ENCODE results near the gene OR5I1. TPM values are rescaled to one million over a fixed set of nuclear protein-coding genes. Genes with fewer than 3 reads are reported as not detected.

Gene OR5I1
- total and polyA plus RNA-seq, 2 of the 4 experiments (the other 2 are of a cell fraction), result not detected

GRCh38 chr11:55914482-55914881 lies 21.7 kb downstream of the OR5I1 start, which contains the start of gene OR5W2:
OR5W2 (minus strand) TSS chr11:55914582; CDS start chr11:55914582, 0 bp downstream.
- Histone ChIP-seq H3K23ac (ENCODE audit: low read depth, low read length) (no peak within 1 kb of the TSS), H2BK20ac (ENCODE audit: low read depth, low read length) (no peak within 1 kb of the TSS), H2AK5ac (ENCODE audit: low read depth, low read length) (no peak within 1 kb of the TSS), H2BK5ac (ENCODE audit: low read depth, low read length, poor library complexity, severe bottlenecking) (no peak within 1 kb of the TSS), H4K91ac (ENCODE audit: insufficient read depth, low read depth, low read length) (no peak within 1 kb of the TSS), H3K27ac (ENCODE audit: insufficient read depth, low read length) (no peak within 1 kb of the TSS), H3K9ac (ENCODE audit: low read depth, low read length) (no peak within 1 kb of the TSS), H3K14ac (replicated peaks; ENCODE audit: low read depth, low read length) (no peak within 1 kb of the TSS), H3K4me1 (ENCODE audit: control insufficient read depth, insufficient read depth, low read length) (no peaks in the 10 kb centered on the region), H3K36me3 (ENCODE audit: control insufficient read depth, insufficient read depth, low read length) (no peaks in the 10 kb centered on the region), H4K20me1 (ENCODE audit: insufficient read depth, low read length) (no peaks in the 10 kb centered on the region), H2BK15ac (ENCODE audit: low read depth, low read length) (no peak within 1 kb of the TSS), H2AFZ (replicated peaks; ENCODE audit: low read length, poor library complexity) (no peak within 1 kb of the TSS), H4K8ac (ENCODE audit: low read depth in 2 of 2, low read length in 2 of 2) (no peak within 1 kb of the TSS), H3K18ac (ENCODE audit: low read depth, low read length) (no peak within 1 kb of the TSS), H3K56ac (ENCODE audit: extremely low read depth, insufficient read depth, low read length) (no peak within 1 kb of the TSS), H2BK120ac (ENCODE audit: low read depth, low read length) (no peak within 1 kb of the TSS), H3K27me3 (ENCODE audit: control insufficient read depth, insufficient read depth, low read length) (no peaks in the 10 kb centered on the region), H3K9me1 (ENCODE audit: insufficient read depth, low read length) (no peaks in the 10 kb centered on the region), H3K4me2 (ENCODE audit: low read depth, low read length) (no peak within 1 kb of the TSS), H3K4me3 (ENCODE audit: insufficient read depth, low read depth, low read length) (no peak within 1 kb of the TSS), H3K79me1 (ENCODE audit: low read depth in 1 of 2, low read length in 2 of 2) (no peaks in the 10 kb centered on the region), H3K4ac (ENCODE audit: low read depth, low read length) (no peak within 1 kb of the TSS), H4K5ac (ENCODE audit: low read depth, low read length) (no peak within 1 kb of the TSS), H3K9me3 (ENCODE audit: control insufficient read depth, insufficient read depth, low read length) (peaks cover 2% of the 10 kb centered on the region; the same call in 1 of the 2 replicates), H2AK9ac (replicated peaks; ENCODE audit: low read depth, low read length, poor library complexity) (no peak within 1 kb of the TSS)
- DNase-seq, result no peak
- no CpG with 5 or more reads among the region's 1 CpG for WGBS, 2 experiments (ENCODE audit: extremely low coverage in 2 of 2, insufficient read length in 1 of 2)
- TF ChIP-seq RCOR1 (IDR thresholded peaks at IDR 0.05; ENCODE audit: insufficient replicate concordance, low read length), result no peak
- no peak for TF ChIP-seq RAD21 (IDR thresholded peaks at IDR 0.05; ENCODE audit: low read length)
- TF ChIP-seq CTCF (conservative IDR thresholded peaks at IDR 0.05; ENCODE audit: low read depth, low read length), result no peak
- TF ChIP-seq NFE2L2 (IDR thresholded peaks at IDR 0.05; ENCODE audit: low read depth, low read length), result no peak
- TF ChIP-seq ELK1 (IDR thresholded peaks at IDR 0.05; ENCODE audit: borderline replicate concordance, low read depth, low read length), result no peak
- no peak for TF ChIP-seq BHLHE40 (IDR thresholded peaks at IDR 0.05; ENCODE audit: low read depth, low read length)
- no peak for TF ChIP-seq MAZ (IDR thresholded peaks at IDR 0.05; ENCODE audit: borderline replicate concordance, low read depth, low read length)
- no peak for TF ChIP-seq RFX5 (IDR thresholded peaks at IDR 0.05; ENCODE audit: low read depth, low read length)
- TF ChIP-seq SMC3 (IDR thresholded peaks at IDR 0.05; ENCODE audit: low read depth, low read length), result no peak
- no peak for TF ChIP-seq MAFK (IDR thresholded peaks at IDR 0.05; ENCODE audit: low read depth, low read length)
- no peak for TF ChIP-seq MXI1 (IDR thresholded peaks at IDR 0.05; ENCODE audit: borderline replicate concordance, low read depth, low read length)
- BruUV-seq (replicated peaks), result no TSS peak
- dilution Hi-C loops (cut with HindIII; ENCODE audit: low sequenced_read_pairs, unreplicated experiment) (no loop called here), in situ Hi-C loops (cut with MboI; ENCODE audit: low sequenced_read_pairs) (no loop called here), intact Hi-C loops (cut with micrococcal nuclease) (no loop called here)
- CTCF ChIA-PET, result no interaction called here
- no peak for ATAC-seq (ENCODE audit: low read depth)
- POLR2A ChIA-PET (ENCODE audit: unreplicated experiment), result no interaction called here
